ENCODE measurements around the gene ASPHD1. TPM values are rescaled to one million over a fixed set of nuclear protein-coding genes. Genes with fewer than 3 reads are reported as not detected.

ASPHD1 gene
- total and polyA plus RNA-seq, 8 donors: 0.42 to 15.6 (median 0.63) TPM

DNA sequence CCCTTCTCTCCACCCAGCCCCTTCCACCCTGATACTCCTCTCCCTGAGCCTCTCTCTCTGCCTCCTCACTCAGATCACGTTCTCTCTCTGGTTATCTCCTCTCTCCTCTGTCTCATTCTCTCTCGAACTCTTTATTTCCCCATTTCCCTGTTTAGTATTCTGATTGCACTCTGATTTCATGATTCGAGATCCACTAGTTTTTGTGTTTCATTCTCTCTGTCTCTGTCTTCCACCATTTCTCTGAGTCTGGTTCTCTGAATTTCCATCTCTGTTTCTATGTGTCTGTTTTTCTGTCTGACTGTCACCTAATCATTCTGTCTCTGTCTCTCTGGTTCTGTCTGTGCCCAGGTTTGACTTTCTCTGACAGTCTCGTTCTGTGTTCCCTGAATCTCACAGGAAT, 3.0 kb upstream of the ASPHD1 start:
- DNase-seq (no peak), ATAC-seq (no peak)
- Histone ChIP-seq H3K9me3 (no peaks in the 10 kb centered on the region), H3K4me3 (no peak overlapping the region), H3K36me3 (no peaks in the 10 kb centered on the region), H3K27me3 (peaks cover 0 to 66% of the 10 kb centered on the region in 2 donors), H3K4me1 (peaks cover 4 to 13% of the 10 kb centered on the region in 2 donors), H3K27ac (no peak overlapping the region)
- intact Hi-C loops (cut with DNase I): no loop called here
- TF ChIP-seq CTCF (IDR thresholded peaks at IDR 0.05): no peak

GRCh38 chr16:29898135-29898803, 2.0 kb upstream of the ASPHD1 start:
- intact Hi-C loops (cut with DNase I): no loop called here
- Histone ChIP-seq H3K9me3 (no peaks in the 10 kb centered on the region), H3K4me3 (peak overlapping the region; percentile 58 to 63), H3K36me3 (no peaks in the 10 kb centered on the region), H3K27ac (no peak overlapping the region), H3K4me1 (peaks cover 4 to 12% of the 10 kb centered on the region in 2 donors), H3K27me3 (peaks cover 0 to 67% of the 10 kb centered on the region in 2 donors)
- ATAC-seq: no peak
- no peak for DNase-seq
- no peak for TF ChIP-seq CTCF (IDR thresholded peaks at IDR 0.05)

DNA sequence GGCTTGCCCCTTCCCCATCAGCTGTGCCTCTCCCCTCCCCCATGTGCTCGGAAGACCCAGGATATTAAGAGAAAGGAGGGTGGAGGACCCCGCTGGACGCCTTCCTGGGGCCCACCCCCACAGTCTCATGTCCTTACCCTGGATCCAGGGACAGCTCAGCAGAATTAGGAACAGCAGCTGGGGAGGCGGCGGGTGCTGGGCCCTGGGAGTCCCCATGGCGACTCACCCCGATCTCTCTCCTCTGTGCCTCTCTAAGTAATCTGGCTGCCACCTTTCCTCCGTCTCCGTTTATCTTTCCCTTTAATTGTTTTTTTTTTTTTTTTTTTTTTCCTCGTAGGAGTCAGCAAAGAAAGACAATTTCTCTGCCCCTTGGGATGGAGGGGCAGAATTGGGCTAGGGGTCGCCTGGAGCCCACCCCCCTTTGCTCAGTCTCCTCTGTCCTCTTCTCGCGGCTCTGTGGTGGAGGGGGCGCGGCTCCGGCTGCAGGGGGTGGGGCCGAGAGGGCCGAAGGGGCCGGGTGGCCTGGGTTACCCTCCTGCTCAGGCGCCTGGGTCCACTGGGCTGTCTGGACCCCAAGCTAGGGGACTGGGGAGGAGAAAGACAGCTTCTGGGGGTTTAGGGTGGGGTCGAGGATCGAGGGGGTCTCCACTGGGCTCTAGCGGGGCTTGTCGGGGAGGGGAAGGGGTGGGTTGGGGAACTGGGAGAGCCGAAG, 1.3 kb upstream of the ASPHD1 start:
- ATAC-seq: peak; percentile 63
- H3K4me3 ChIP-seq: peak overlapping the region; percentile 58 to 63

DNA sequence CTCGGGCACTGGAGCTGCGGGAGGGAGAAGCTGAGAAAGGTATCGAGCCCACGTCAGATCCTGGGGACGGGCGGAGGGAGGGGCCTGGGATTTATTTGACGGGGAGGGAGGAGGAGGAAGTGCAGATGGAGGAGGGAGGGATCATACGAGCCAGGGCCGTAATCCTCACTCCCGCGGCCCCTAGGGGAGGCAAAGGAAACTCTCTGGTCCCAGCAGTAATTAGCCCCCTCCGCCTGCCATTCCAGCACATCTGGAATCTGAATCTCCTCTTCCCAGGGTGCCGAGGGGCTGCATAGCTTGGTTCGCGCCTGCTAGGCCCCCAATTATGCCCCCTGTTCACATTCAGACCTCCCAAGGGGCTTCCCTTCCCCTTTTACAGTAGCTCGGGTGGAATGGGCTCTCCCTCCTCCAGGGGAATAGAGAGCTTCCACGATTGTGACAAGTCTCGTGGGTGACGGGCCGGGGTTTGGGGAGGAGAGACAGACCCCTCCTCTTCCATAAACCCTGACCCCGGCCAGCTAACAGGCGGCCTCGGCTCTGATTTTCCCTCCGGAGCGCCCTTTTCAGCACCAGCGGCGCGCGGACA, 679 bp upstream of the ASPHD1 start, which contains the start of gene SEZ6L2:
Gene SEZ6L2 (minus strand): TSS at position 35 of the 586 bp plus-strand sequence. CDS start 531 bp downstream, outside the sequence.
- Histone ChIP-seq H3K27ac (peak within 1 kb of the TSS in 1 of 2 donors; percentile 59), H3K9me3 (no peaks in the 10 kb centered on the region), H3K4me3 (peak within 1 kb of the TSS; percentile 58 to 63), H3K27me3 (peaks cover 0 to 67% of the 10 kb centered on the region in 2 donors), H3K4me1 (peaks cover 4 to 12% of the 10 kb centered on the region in 2 donors), H3K36me3 (no peaks in the 10 kb centered on the region)
- DNase-seq (peak; percentile 71 to 84 (median 77)), ATAC-seq (peak; percentile 89)
- intact Hi-C loops (cut with DNase I): no loop called here
- TF ChIP-seq CTCF (IDR thresholded peaks at IDR 0.05): no peak

More for the DNA sequence above, 1.3 kb upstream of the ASPHD1 start:
- H3K4me1 ChIP-seq: peaks cover 4 to 12% of the 10 kb centered on the region in 2 donors
- no peaks in the 10 kb centered on the region for H3K36me3 ChIP-seq
- intact Hi-C loops (cut with DNase I): no loop called here
- H3K9me3 ChIP-seq: no peaks in the 10 kb centered on the region
- peak in 2 of 4 donors; percentile 10 to 83 for DNase-seq
- peak overlapping the region in 1 of 2 donors; percentile 26 for H3K27ac ChIP-seq
- peaks cover 0 to 67% of the 10 kb centered on the region in 2 donors for H3K27me3 ChIP-seq
- TF ChIP-seq CTCF (IDR thresholded peaks at IDR 0.05): no peak

Data from left lung (tissue), 10 donors.